ENCODE data around the gene TMEM98. TPM values are rescaled to one million over a fixed set of nuclear protein-coding genes. Genes with fewer than 3 reads are reported as not detected.
"Not testable (repeated sequence)": the region's sequence is repeated elsewhere in the genome, so short reads cannot be mapped to it uniquely, and the experiment has no call there.

The TMEM98 gene
- total RNA-seq, 1 donor = 128 TPM

DNA sequence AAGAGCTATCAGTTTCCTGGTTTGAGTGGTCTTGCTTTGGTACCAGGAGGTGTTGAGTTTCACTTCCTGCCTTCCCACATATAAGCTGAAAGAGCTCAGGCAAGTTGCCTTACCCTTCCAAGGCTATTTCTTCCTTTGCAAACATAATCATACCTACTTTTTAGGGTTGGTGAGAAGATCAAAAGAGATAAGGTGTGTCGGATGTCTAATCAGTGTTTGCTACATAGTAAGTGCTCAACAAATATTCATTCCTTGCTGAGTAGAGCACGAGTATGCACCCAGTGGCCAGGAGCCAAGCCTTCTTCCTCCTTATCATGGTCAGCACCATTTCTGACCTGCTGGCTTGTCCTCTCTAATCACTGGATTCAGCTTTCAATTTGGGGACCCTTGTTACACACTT, 12.7 kb upstream of the TMEM98 start:
- no peak for TF ChIP-seq CTCF (IDR thresholded peaks at IDR 0.05; ENCODE audit: insufficient read depth, low read depth, low read length)
- no peak for DNase-seq (ENCODE audit: low read depth)
- no peak overlapping the region for H3K4me3 ChIP-seq (ENCODE audit: low read depth, low read length)

- no peak for TF ChIP-seq CTCF (IDR thresholded peaks at IDR 0.05; ENCODE audit: insufficient read depth, low read depth, low read length)
- H3K4me3 ChIP-seq (ENCODE audit: low read depth, low read length) = no peak overlapping the region
- no peak for DNase-seq (ENCODE audit: low read depth)
These were observed 11.8 kb upstream of the TMEM98 start for GRCh38 chr17:32916134-32916533.

GRCh38 chr17:32917081-32917480, 10.9 kb upstream of the TMEM98 start:
- H3K4me3 ChIP-seq (ENCODE audit: low read depth, low read length) = no peak overlapping the region
- DNase-seq (ENCODE audit: low read depth) = no peak
- no peak for TF ChIP-seq CTCF (IDR thresholded peaks at IDR 0.05; ENCODE audit: insufficient read depth, low read depth, low read length)

GRCh38 chr17:32917842-32918241, 10.1 kb upstream of the TMEM98 start:
- TF ChIP-seq CTCF (IDR thresholded peaks at IDR 0.05; ENCODE audit: insufficient read depth, low read depth, low read length) = no peak
- H3K4me3 ChIP-seq (ENCODE audit: low read depth, low read length) = no peak overlapping the region
- no peak for DNase-seq (ENCODE audit: low read depth)

DNA sequence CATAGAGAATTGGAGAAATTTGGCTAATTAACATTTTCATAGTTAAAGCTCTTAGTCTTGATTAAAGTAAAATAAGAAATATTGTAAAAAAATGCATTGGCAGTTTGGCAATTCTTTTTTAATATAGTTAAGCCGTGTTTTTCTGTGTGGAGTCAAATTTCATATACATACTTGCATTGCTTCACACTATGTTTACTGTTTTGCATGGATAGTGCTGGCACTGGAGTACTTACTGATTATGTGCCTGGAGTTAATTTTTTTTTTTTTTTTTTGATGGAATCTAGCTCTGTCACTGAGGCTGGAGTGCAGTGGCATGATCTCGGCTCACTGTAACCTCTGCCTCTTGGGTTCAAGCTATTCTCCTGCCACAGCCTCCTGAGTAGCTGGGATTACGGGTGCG, 8.1 kb upstream of the TMEM98 start:
- DNase-seq (ENCODE audit: low read depth) = peak; percentile 46
- not testable (repeated sequence) for H3K4me3 ChIP-seq (ENCODE audit: low read depth, low read length)

DNA sequence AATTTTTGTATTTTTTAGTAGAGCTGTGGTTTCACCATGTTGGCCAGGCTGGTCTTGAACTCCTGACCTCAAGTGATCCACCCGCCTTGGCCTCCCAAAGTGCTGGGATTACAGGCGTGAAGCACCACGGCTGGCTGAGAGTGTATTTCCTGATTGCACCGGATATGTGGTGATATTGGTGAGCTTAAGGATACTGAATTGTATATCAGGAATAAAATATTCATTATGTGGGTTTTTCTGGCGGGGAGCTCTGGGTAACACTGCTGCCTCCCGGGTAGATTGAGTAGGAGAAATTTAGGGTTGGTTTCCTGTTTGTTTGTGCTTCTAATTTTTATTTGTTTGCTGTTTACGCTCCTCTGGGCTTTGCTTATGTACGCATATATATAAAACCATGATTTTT, 7.7 kb upstream of the TMEM98 start:
- DNase-seq (ENCODE audit: low read depth) = no peak
- no peak for TF ChIP-seq CTCF (IDR thresholded peaks at IDR 0.05; ENCODE audit: insufficient read depth, low read depth, low read length)
- H3K4me3 ChIP-seq (ENCODE audit: low read depth, low read length) = no peak overlapping the region

GRCh38 chr17:32921017-32921416, 6.9 kb upstream of the TMEM98 start:
- H3K4me3 ChIP-seq (ENCODE audit: low read depth, low read length) = no peak overlapping the region

GRCh38 chr17:32923905-32924304, 4.0 kb upstream of the TMEM98 start:
- DNase-seq (ENCODE audit: low read depth); H3K4me3 ChIP-seq (ENCODE audit: low read depth, low read length): not testable (repeated sequence)

More at GRCh38 chr17:32921017-32921416, 6.9 kb upstream of the TMEM98 start:
- TF ChIP-seq CTCF (IDR thresholded peaks at IDR 0.05; ENCODE audit: insufficient read depth, low read depth, low read length) = no peak
- DNase-seq (ENCODE audit: low read depth) = no peak

All from fibroblast of villous mesenchyme (primary cell).